K562 (cell line): ENCODE results near the gene ZDHHC8. TPM values are rescaled to one million over a fixed set of nuclear protein-coding genes. Genes with fewer than 3 reads are reported as not detected.

ENCODE experiments used
- CEBPB ChIP-seq: fragments of 450-650 bp; IDR thresholded peaks from 2 replicates; pipeline ENCODE4 v1.6.1; 2016; ENCODE audit warnings: missing genetic modification characterization, missing compliant biosample characterization
- CREB1 ChIP-seq, 2 experiments: sonication (generic) in 1 of 2; formaldehyde crosslinking in 1 of 2; IDR thresholded peaks; 2 replicates each; pipeline versions ENCODE4 v1.6.1 to v1.8.0; 2012 to 2022; ENCODE audit warnings: inconsistent platforms in 1 of 2, mild to moderate bottlenecking in 1 of 2, missing genetic modification reagents in 1 of 2, moderate library complexity in 1 of 2
- MAZ ChIP-seq, 2 experiments: fragments of 450-650 bp in 1 of 2; sonication (generic) in 1 of 2; formaldehyde crosslinking; IDR thresholded peaks in 1 of 2; conservative IDR thresholded peaks in 1 of 2; 2 replicates each; pipeline versions ENCODE4 v1.4.0 to v1.5.0; 2020; ENCODE audit warnings: mild to moderate bottlenecking in 1 of 2, missing genetic modification reagents in 1 of 2
- NEUROD1 ChIP-seq: fragments of 150-350 bp; IDR thresholded peaks from 2 replicates; pipeline ENCODE4 v1.6.1; 2014; ENCODE audit warnings: borderline replicate concordance, low read length, low read depth; ENCODE audit not compliant: partially characterized antibody
- NFATC3 ChIP-seq: fragments of 450-650 bp; IDR thresholded peaks from 2 replicates; pipeline ENCODE4 v1.6.1; 2017; ENCODE audit warnings: mild to moderate bottlenecking
- PML ChIP-seq: IDR thresholded peaks from 2 replicates; pipeline ENCODE4 v1.6.1; 2012; ENCODE audit warnings: low read length, inconsistent platforms
- RBM25 ChIP-seq: fragments of 200-400 bp; formaldehyde crosslinking; IDR thresholded peaks from 2 replicates; pipeline ENCODE4 v1.6.1; 2018; ENCODE audit warnings: low read length, low read depth, moderate library complexity; ENCODE audit not compliant: severe bottlenecking
- RFX7 ChIP-seq: fragments of 250-450 bp; sonication (Bioruptor Pico); IDR thresholded peaks from 2 replicates; pipeline ENCODE4 v1.5.1; 2021; ENCODE audit warnings: mild to moderate bottlenecking
- SMC3 ChIP-seq: conservative IDR thresholded peaks from 2 replicates; pipeline ENCODE4 v1.6.1; 2011; ENCODE audit warnings: low read depth, low read length, improper control_type of control experiment; ENCODE audit not compliant: insufficient read depth
- SP2 ChIP-seq: IDR thresholded peaks from 2 replicates; pipeline ENCODE4 v1.6.1; 2011; ENCODE audit warnings: mild to moderate bottlenecking, low read depth, low read length, moderate library complexity; ENCODE audit not compliant: poor library complexity, severe bottlenecking; ENCODE audit errors: extremely low read depth
- ZNF41 ChIP-seq: fragments of 250-450 bp; sonication (Bioruptor Pico); conservative IDR thresholded peaks from 2 replicates; pipeline ENCODE4 v1.4.0; 2020; ENCODE audit warnings: mild to moderate bottlenecking
- ZNF699 ChIP-seq: fragments of 250-450 bp; sonication (Bioruptor Pico); IDR thresholded peaks from 2 replicates; pipeline ENCODE4 v1.8.0; 2021; ENCODE audit warnings: mild to moderate bottlenecking, moderate library complexity; ENCODE audit not compliant: insufficient replicate concordance
- polyA plus RNA-seq, 8 experiments: library from polyadenylated mRNA; depleted of rRNA in 4 of 8; stranded (reverse) in 5 of 8; unstranded in 3 of 8; fragments of >200 nt; fragmentation: Nextera tagmentation in 2 of 8; fragmentation: Illumina TruSeq in 1 of 8; extraction: Ambion mirVana in 2 of 8; extraction: Trizol in 1 of 8; gene quantifications; 2 replicates each; pipeline versions ENCODE4 v1.2.1 to v1.2.3, GENCODE V29; 2011 to 2014; ENCODE audit warnings: inconsistent platforms in 1 of 8, missing spikeins in 1 of 8
- total RNA-seq, 7 experiments: library from RNA; depleted of rRNA in 6 of 7; stranded (reverse); fragments of >200 nt in 6 of 7; fragmentation: Illumina TruSeq in 2 of 7; extraction: Trizol in 2 of 7; gene quantifications; 2 replicates each; pipeline versions ENCODE4 v1.2.1 to v1.2.3, GENCODE V29; 2011 to 2021; ENCODE audit warnings: low replicate concordance in 1 of 7
- TF ChIP-seq, protein P1 (sequence below): fragments of 250-450 bp; sonication (Bioruptor Pico); IDR thresholded peaks from 2 replicates; pipeline ENCODE4 v1.8.0; 2021; ENCODE audit warnings: mild to moderate bottlenecking, moderate library complexity

Gene ZDHHC8
- total and polyA plus RNA-seq, 9 of the 15 experiments (the other 6 are each of a cell fraction or from before 2014, with no cell fraction given): 0.04 to 109 (median 16.4) TPM

GRCh38 chr22:20110359-20110985 lies 21.1 kb upstream of the ZDHHC8 start (continued):
- 0 out of 2 replicates have a peak, but pooled peaks have one; percentile 4 for TF ChIP-seq SMC3
- 0 out of 2 replicates have a peak, but pooled peaks have one; percentile 16 for TF ChIP-seq ZNF41 (CRISPR knock-in tag)
- peak; percentile 27; the same call in 1 of the 2 replicates for TF ChIP-seq PML
- no peak for TF ChIP-seq SP2
- no peak for TF ChIP-seq CREB1 (IDR thresholded peaks at IDR 0.05)
- TF ChIP-seq CREB1 (CRISPR knock-in tag; IDR thresholded peaks at IDR 0.05): no peak
- no peak for TF ChIP-seq ZNF699 (CRISPR knock-in tag)
- no peak for TF ChIP-seq CEBPB (tag)
- TF ChIP-seq RFX7 (CRISPR knock-in tag): 0 out of 2 replicates have a peak, but pooled peaks have one; percentile 38
- TF ChIP-seq NEUROD1: peak; percentile 3
- no peak for TF ChIP-seq RBM25
- TF ChIP-seq, protein P1, sequence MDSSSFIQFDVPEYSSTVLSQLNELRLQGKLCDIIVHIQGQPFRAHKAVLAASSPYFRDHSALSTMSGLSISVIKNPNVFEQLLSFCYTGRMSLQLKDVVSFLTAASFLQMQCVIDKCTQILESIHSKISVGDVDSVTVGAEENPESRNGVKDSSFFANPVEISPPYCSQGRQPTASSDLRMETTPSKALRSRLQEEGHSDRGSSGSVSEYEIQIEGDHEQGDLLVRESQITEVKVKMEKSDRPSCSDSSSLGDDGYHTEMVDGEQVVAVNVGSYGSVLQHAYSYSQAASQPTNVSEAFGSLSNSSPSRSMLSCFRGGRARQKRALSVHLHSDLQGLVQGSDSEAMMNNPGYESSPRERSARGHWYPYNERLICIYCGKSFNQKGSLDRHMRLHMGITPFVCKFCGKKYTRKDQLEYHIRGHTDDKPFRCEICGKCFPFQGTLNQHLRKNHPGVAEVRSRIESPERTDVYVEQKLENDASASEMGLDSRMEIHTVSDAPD: 0 out of 2 replicates have a peak, but pooled peaks have one; percentile 19
- 0 out of 4 replicates have a peak, but pooled peaks of 1 of the 2 experiments have one; percentile 1 for TF ChIP-seq MAZ (CRISPR knock-in tag; conservative IDR thresholded peaks at IDR 0.05 in 1 of 2, IDR thresholded peaks at IDR 0.05 in 1 of 2)
- peak; percentile 32; the same call in 1 of the 2 replicates for TF ChIP-seq NFATC3
